ENCODE measurements around the gene FCSK. TPM values are rescaled to one million over a fixed set of nuclear protein-coding genes. Genes with fewer than 3 reads are reported as not detected.
A peak's percentile ranks its signal among the peaks of the same experiment; 100 is the strongest.

Gene FCSK
- total and polyA plus RNA-seq, 2 of the 8 experiments (the other 6 are each of a cell fraction or from before 2014, with no cell fraction given) = 4.6 to 5.1 TPM

GRCh38 chr16:70437582-70438557, 16.5 kb upstream of the FCSK start:
- H3K27ac ChIP-seq (ENCODE audit: low read depth, low read length) = no peak overlapping the region
- H3K9me3 ChIP-seq (ENCODE audit: insufficient read depth in 2 of 2, low read depth in 1 of 2, low read length in 1 of 2) = no peaks in the 10 kb centered on the region
- 0 out of 2 replicates have a peak overlapping the region, but pooled peaks have one; percentile 23 for H2BK20ac ChIP-seq (ENCODE audit: low read length)
- H2AFZ ChIP-seq (ENCODE audit: low read length) = no peak overlapping the region
- peak overlapping the region; percentile 51 for H4K5ac ChIP-seq (ENCODE audit: insufficient read length, low read depth, low read length)
- peak overlapping the region; percentile 15 for H2BK120ac ChIP-seq (replicated peaks; ENCODE audit: low read depth, low read length)
- peak in 1 of 2 experiments; percentile 63 for DNase-seq (ENCODE audit: low read depth in 1 of 2, low spot score in 2 of 2)
- peaks cover 10 to 26% (median 17%) of the 10 kb centered on the region in 4 experiments for H3K4me1 ChIP-seq (replicated peaks in 1 of 4; ENCODE audit: control insufficient read depth in 3 of 4, insufficient read depth in 4 of 4, low read length in 3 of 4)
- peak overlapping the region; percentile 68 for H3K18ac ChIP-seq (ENCODE audit: extremely low read depth, low read length)
- FAIRE-seq = no peak
- peak overlapping the region; percentile 91 to 98 for H3K4me2 ChIP-seq (ENCODE audit: insufficient read depth in 1 of 2, low read depth in 2 of 2, low read length in 2 of 2)
- peak overlapping the region; percentile 3; the same call in 1 of the 2 replicates for H2BK15ac ChIP-seq (ENCODE audit: low read length)
- H3K36me3 ChIP-seq (ENCODE audit: control insufficient read depth in 2 of 4, insufficient read depth in 4 of 4, low read length in 3 of 4) = peaks cover 0 to 5% (median 0%) of the 10 kb centered on the region in 4 experiments; a peak in 3 of 8 replicates
- no peaks in the 10 kb centered on the region for H4K20me1 ChIP-seq (replicated peaks in 1 of 2; ENCODE audit: control insufficient read depth in 1 of 2, insufficient read depth in 2 of 2, low read length in 2 of 2)
- peak overlapping the region; percentile 75 for H4K91ac ChIP-seq (replicated peaks; ENCODE audit: insufficient read length, low read length)
- 26% methylated on average over 21 of the region's 22 CpGs; no CpG with 5 or more reads in 1 of the 2 experiments for WGBS, 2 experiments (ENCODE audit: extremely low coverage in 1 of 2, insufficient coverage in 1 of 2, insufficient read length in 1 of 2, insufficient replicate concordance in 2 of 2, low coverage in 1 of 2, low lambda C conversion rate in 2 of 2, missing lambda C conversion rate in 1 of 2)
- H3K27me3 ChIP-seq (replicated peaks in 1 of 4; ENCODE audit: control insufficient read depth in 3 of 4, extremely low read depth in 1 of 4, insufficient read depth in 3 of 4, low read length in 3 of 4) = no peaks in the 10 kb centered on the region
- H2BK12ac ChIP-seq (ENCODE audit: low read depth, low read length) = peak overlapping the region; percentile 22; the same call in 1 of the 2 replicates
- ChIA-PET POLR2A (ENCODE audit: partially characterized antibody) (interaction anchor here (0.5 to 3.6 kb wide), 16 partner anchors 10 to 454 kb away, joined by 3 to 22 read pairs (median 4); partner anchors contain the start of genes COG4, DDX19A, EXOSC6 and FCSK), CTCF (ENCODE audit: partially characterized antibody) (interaction anchor here (0.8 to 4.2 kb wide), 9 partner anchors 16 to 59 kb away, joined by 3 to 37 read pairs (median 5); partner anchors contain the start of gene FCSK)
- peak overlapping the region; percentile 88 for H3K4ac ChIP-seq (replicated peaks; ENCODE audit: insufficient read length, low read depth, low read length)
- peak overlapping the region; percentile 61; the same call in 1 of the 2 replicates for H2BK5ac ChIP-seq (ENCODE audit: low read depth, low read length)
- peaks cover 12% of the 10 kb centered on the region for H3K79me1 ChIP-seq (ENCODE audit: low read depth, low read length)
- no peak overlapping the region for H4K8ac ChIP-seq (ENCODE audit: extremely low read depth, insufficient read depth, low read length)
- H2AK5ac ChIP-seq (ENCODE audit: low read depth, low read length) = peak overlapping the region; percentile 2; the same call in 1 of the 2 replicates
- H3K14ac ChIP-seq (ENCODE audit: insufficient read length) = no peak overlapping the region
- TF ChIP-seq TEAD4 (IDR thresholded peaks at IDR 0.05; ENCODE audit: low read depth, low read length) = no peak
- peak; percentile 16; the same call in 1 of the 2 replicates for TF ChIP-seq KDM1A (IDR thresholded peaks at IDR 0.05; ENCODE audit: borderline replicate concordance, low read length)
- no peak for TF ChIP-seq CTBP2 (IDR thresholded peaks at IDR 0.05; ENCODE audit: borderline replicate concordance, insufficient read depth, insufficient read length, low read length)
- peak; percentile 36 for TF ChIP-seq RNF2 (IDR thresholded peaks at IDR 0.05; ENCODE audit: borderline replicate concordance, low read depth, low read length, missing control alignments, poor library complexity, severe bottlenecking)
- H3K56ac ChIP-seq (replicated peaks; ENCODE audit: insufficient read length, low read depth, low read length) = peak overlapping the region; percentile 40
- no peak overlapping the region for H3K23ac ChIP-seq (ENCODE audit: insufficient read length)
- H3K79me2 ChIP-seq (ENCODE audit: control insufficient read depth in 1 of 2, insufficient read depth in 2 of 2, low read length in 2 of 2) = peaks cover 0 to 45% of the 10 kb centered on the region in 2 experiments; a peak in 3 of 4 replicates
- peaks cover 11% of the 10 kb centered on the region for H3K23me2 ChIP-seq (ENCODE audit: low read depth, low read length)
- peak overlapping the region; percentile 76 to 92 (median 80) for H3K4me3 ChIP-seq (ENCODE audit: extremely low read depth in 1 of 4, insufficient read depth in 2 of 4, low read depth in 3 of 4, low read length in 4 of 4)
- peak overlapping the region in 2 of 4 experiments; percentile 32 to 66; a peak in 4 of 7 replicates for H3K9ac ChIP-seq (replicated peaks in 1 of 4; ENCODE audit: extremely low read depth in 1 of 4, low read depth in 3 of 4, low read length in 3 of 4)
